Measurements from ENCODE around the gene CALU.

Gene CALU

GRCh38 chr7:128727239-128727638, 11.9 kb upstream of the CALU start:
- no peak overlapping the region for H4K91ac ChIP-seq (ENCODE audit: low read length)
- 97% methylated on average over 4 of the region's 4 CpGs for WGBS
- H3K27ac ChIP-seq (ENCODE audit: low read length, poor library complexity, severe bottlenecking) = no peak overlapping the region
- no peak overlapping the region for H2AFZ ChIP-seq (ENCODE audit: low read depth, low read length)
- H3K4me1 ChIP-seq (ENCODE audit: control insufficient read depth, insufficient read depth, low read depth, low read length) = no peaks in the 10 kb centered on the region
- no peak overlapping the region for H3K4me2 ChIP-seq (ENCODE audit: low read length, poor library complexity, severe bottlenecking)
- H3K14ac ChIP-seq (ENCODE audit: low read length in 2 of 2) = no peak overlapping the region
- H4K8ac ChIP-seq (ENCODE audit: low read length) = no peak overlapping the region
- no peak overlapping the region for H2BK15ac ChIP-seq (ENCODE audit: low read depth, poor library complexity, severe bottlenecking)
- no peaks in the 10 kb centered on the region for H3K9me3 ChIP-seq (ENCODE audit: control insufficient read depth, low read length)
- no peak overlapping the region for H3K4ac ChIP-seq (ENCODE audit: low read depth in 1 of 2, low read length in 2 of 2)
- H2BK5ac ChIP-seq (ENCODE audit: low read depth, low read length, poor library complexity, severe bottlenecking) = no peak overlapping the region
- no peaks in the 10 kb centered on the region for H3K36me3 ChIP-seq (ENCODE audit: control insufficient read depth in 1 of 2, insufficient read depth in 2 of 2, low read depth in 1 of 2, low read length in 2 of 2)
- H3K79me1 ChIP-seq (replicated peaks; ENCODE audit: low read length, poor library complexity, severe bottlenecking) = no peaks in the 10 kb centered on the region
- H2BK12ac ChIP-seq (ENCODE audit: low read length in 2 of 2) = no peak overlapping the region
- no peak for DNase-seq
- H3K9ac ChIP-seq (ENCODE audit: low read length) = no peak overlapping the region
- H3K23ac ChIP-seq (ENCODE audit: low read length in 2 of 2) = no peak overlapping the region
- no peak overlapping the region for H3K18ac ChIP-seq (ENCODE audit: low read depth in 1 of 2, low read length in 2 of 2)
- H2AK5ac ChIP-seq (ENCODE audit: low read length, severe bottlenecking) = no peak overlapping the region
- H2BK120ac ChIP-seq (ENCODE audit: low read depth, low read length) = no peak overlapping the region
- peaks cover 0 to 4% of the 10 kb centered on the region in 2 experiments for H3K27me3 ChIP-seq (ENCODE audit: control insufficient read depth in 1 of 2, insufficient read depth in 1 of 2, low read length in 2 of 2)
- H3K4me3 ChIP-seq (ENCODE audit: insufficient read depth in 1 of 2, low read depth in 1 of 2, low read length in 2 of 2) = no peak overlapping the region

- no peak overlapping the region for H3K4ac ChIP-seq (ENCODE audit: low read depth in 1 of 2, low read length in 2 of 2)
- no peaks in the 10 kb centered on the region for H3K9me3 ChIP-seq (ENCODE audit: control insufficient read depth, low read length)
- peak; percentile 33 for DNase-seq
- no peak overlapping the region for H2BK120ac ChIP-seq (ENCODE audit: low read depth, low read length)
- no peak overlapping the region for H2AK5ac ChIP-seq (ENCODE audit: low read length, severe bottlenecking)
- H2BK5ac ChIP-seq (ENCODE audit: low read depth, low read length, poor library complexity, severe bottlenecking) = no peak overlapping the region
- no peak overlapping the region for H3K9ac ChIP-seq (ENCODE audit: low read length)
- H4K91ac ChIP-seq (ENCODE audit: low read length) = no peak overlapping the region
- H3K18ac ChIP-seq (ENCODE audit: low read depth in 1 of 2, low read length in 2 of 2) = no peak overlapping the region
- 88% methylated on average over 1 of the region's 2 CpGs for WGBS
- H2AFZ ChIP-seq (ENCODE audit: low read depth, low read length) = no peak overlapping the region
- no peak overlapping the region for H4K8ac ChIP-seq (ENCODE audit: low read length)
- no peaks in the 10 kb centered on the region for H3K79me1 ChIP-seq (replicated peaks; ENCODE audit: low read length, poor library complexity, severe bottlenecking)
- no peak overlapping the region for H2BK15ac ChIP-seq (ENCODE audit: low read depth, poor library complexity, severe bottlenecking)
- H3K27ac ChIP-seq (ENCODE audit: low read length, poor library complexity, severe bottlenecking) = no peak overlapping the region
- no peak overlapping the region for H3K14ac ChIP-seq (ENCODE audit: low read length in 2 of 2)
- no peak overlapping the region for H2BK12ac ChIP-seq (ENCODE audit: low read length in 2 of 2)
- no peaks in the 10 kb centered on the region for H3K36me3 ChIP-seq (ENCODE audit: control insufficient read depth in 1 of 2, insufficient read depth in 2 of 2, low read depth in 1 of 2, low read length in 2 of 2)
- H3K4me2 ChIP-seq (ENCODE audit: low read length, poor library complexity, severe bottlenecking) = no peak overlapping the region
- peaks cover 0 to 13% of the 10 kb centered on the region in 2 experiments for H3K27me3 ChIP-seq (ENCODE audit: control insufficient read depth in 1 of 2, insufficient read depth in 1 of 2, low read length in 2 of 2)
- H3K4me3 ChIP-seq (ENCODE audit: insufficient read depth in 1 of 2, low read depth in 1 of 2, low read length in 2 of 2) = no peak overlapping the region
- H3K23ac ChIP-seq (ENCODE audit: low read length in 2 of 2) = no peak overlapping the region
- no peaks in the 10 kb centered on the region for H3K4me1 ChIP-seq (ENCODE audit: control insufficient read depth, insufficient read depth, low read depth, low read length)
Measured at GRCh38 chr7:128728598-128728997, 10.6 kb upstream of the CALU start.

DNA sequence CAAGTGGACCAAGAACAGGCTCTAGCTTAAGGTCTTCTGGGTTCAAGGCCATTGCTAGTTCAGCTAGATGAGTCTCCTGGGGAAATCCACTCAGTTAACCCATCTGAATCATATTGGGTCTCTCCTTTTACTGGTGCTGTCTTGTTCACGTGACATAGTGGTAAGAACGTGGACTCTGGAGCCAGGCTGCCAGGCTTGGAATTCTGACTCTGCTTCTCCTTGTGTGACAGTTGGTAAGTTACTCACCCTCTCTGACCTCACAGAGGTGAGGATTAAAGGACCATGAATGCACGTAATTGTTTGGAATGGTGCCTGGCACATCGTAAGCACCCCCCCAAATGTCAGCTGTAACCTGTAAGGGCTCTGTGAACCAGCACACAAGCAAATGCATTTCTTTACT, 9.7 kb upstream of the CALU start:
- H3K4ac ChIP-seq (ENCODE audit: low read depth in 1 of 2, low read length in 2 of 2) = no peak overlapping the region
- H3K4me1 ChIP-seq (ENCODE audit: control insufficient read depth, insufficient read depth, low read depth, low read length) = no peaks in the 10 kb centered on the region
- no peak overlapping the region for H3K4me3 ChIP-seq (ENCODE audit: insufficient read depth in 1 of 2, low read depth in 1 of 2, low read length in 2 of 2)
- peaks cover 0 to 15% of the 10 kb centered on the region in 2 experiments for H3K27me3 ChIP-seq (ENCODE audit: control insufficient read depth in 1 of 2, insufficient read depth in 1 of 2, low read length in 2 of 2)
- no peak overlapping the region for H3K18ac ChIP-seq (ENCODE audit: low read depth in 1 of 2, low read length in 2 of 2)
- no peak for DNase-seq
- H3K36me3 ChIP-seq (ENCODE audit: control insufficient read depth in 1 of 2, insufficient read depth in 2 of 2, low read depth in 1 of 2, low read length in 2 of 2) = no peaks in the 10 kb centered on the region
- no peaks in the 10 kb centered on the region for H3K79me1 ChIP-seq (replicated peaks; ENCODE audit: low read length, poor library complexity, severe bottlenecking)
- no peak overlapping the region for H3K9ac ChIP-seq (ENCODE audit: low read length)
- WGBS = 98% methylated on average over 4 of the region's 4 CpGs
- no peak overlapping the region for H2BK15ac ChIP-seq (ENCODE audit: low read depth, poor library complexity, severe bottlenecking)
- no peak overlapping the region for H2BK120ac ChIP-seq (ENCODE audit: low read depth, low read length)
- H3K4me2 ChIP-seq (ENCODE audit: low read length, poor library complexity, severe bottlenecking) = no peak overlapping the region
- H3K23ac ChIP-seq (ENCODE audit: low read length in 2 of 2) = no peak overlapping the region
- no peak overlapping the region for H3K14ac ChIP-seq (ENCODE audit: low read length in 2 of 2)
- no peak overlapping the region for H2AFZ ChIP-seq (ENCODE audit: low read depth, low read length)
- no peak overlapping the region for H2AK5ac ChIP-seq (ENCODE audit: low read length, severe bottlenecking)
- H4K91ac ChIP-seq (ENCODE audit: low read length) = no peak overlapping the region
- H3K9me3 ChIP-seq (ENCODE audit: control insufficient read depth, low read length) = no peaks in the 10 kb centered on the region
- H2BK5ac ChIP-seq (ENCODE audit: low read depth, low read length, poor library complexity, severe bottlenecking) = no peak overlapping the region
- H4K8ac ChIP-seq (ENCODE audit: low read length) = no peak overlapping the region
- H3K27ac ChIP-seq (ENCODE audit: low read length, poor library complexity, severe bottlenecking) = no peak overlapping the region
- no peak overlapping the region for H2BK12ac ChIP-seq (ENCODE audit: low read length in 2 of 2)

DNA sequence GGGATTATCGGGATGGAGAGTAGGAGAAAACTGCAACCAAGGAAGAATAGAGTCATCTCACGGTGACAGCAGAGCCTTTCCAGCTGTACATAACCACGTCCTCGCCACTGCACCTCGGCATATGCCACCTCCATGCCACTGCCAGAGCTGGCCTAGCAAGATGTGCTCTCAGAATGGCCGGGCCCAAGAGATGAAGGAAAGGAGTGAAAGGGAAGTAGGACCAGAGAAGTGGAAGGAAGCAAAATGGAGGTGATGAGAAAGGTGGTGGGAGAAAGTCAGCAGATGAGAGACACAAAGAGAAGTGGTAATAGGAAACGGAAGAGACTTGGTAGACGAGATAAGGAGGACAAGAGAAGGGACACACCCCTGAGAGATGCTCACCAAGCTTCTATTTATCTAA, 8.0 kb upstream of the CALU start:
- H3K9ac ChIP-seq (ENCODE audit: low read length) = no peak overlapping the region
- H4K91ac ChIP-seq (ENCODE audit: low read length) = no peak overlapping the region
- no peak overlapping the region for H3K4me2 ChIP-seq (ENCODE audit: low read length, poor library complexity, severe bottlenecking)
- H3K18ac ChIP-seq (ENCODE audit: low read depth in 1 of 2, low read length in 2 of 2) = no peak overlapping the region
- H4K8ac ChIP-seq (ENCODE audit: low read length) = no peak overlapping the region
- H3K23ac ChIP-seq (ENCODE audit: low read length in 2 of 2) = no peak overlapping the region
- no peak overlapping the region for H3K14ac ChIP-seq (ENCODE audit: low read length in 2 of 2)
- no peaks in the 10 kb centered on the region for H3K36me3 ChIP-seq (ENCODE audit: control insufficient read depth in 1 of 2, insufficient read depth in 2 of 2, low read depth in 1 of 2, low read length in 2 of 2)
- no peaks in the 10 kb centered on the region for H3K9me3 ChIP-seq (ENCODE audit: control insufficient read depth, low read length)
- no peak overlapping the region for H3K27ac ChIP-seq (ENCODE audit: low read length, poor library complexity, severe bottlenecking)
- no peak overlapping the region for H3K4ac ChIP-seq (ENCODE audit: low read depth in 1 of 2, low read length in 2 of 2)
- H3K79me1 ChIP-seq (replicated peaks; ENCODE audit: low read length, poor library complexity, severe bottlenecking) = no peaks in the 10 kb centered on the region
- H3K4me1 ChIP-seq (ENCODE audit: control insufficient read depth, insufficient read depth, low read depth, low read length) = no peaks in the 10 kb centered on the region
- DNase-seq = no peak
- peaks cover 0 to 11% of the 10 kb centered on the region in 2 experiments for H3K27me3 ChIP-seq (ENCODE audit: control insufficient read depth in 1 of 2, insufficient read depth in 1 of 2, low read length in 2 of 2)
- no peak overlapping the region for H3K4me3 ChIP-seq (ENCODE audit: insufficient read depth in 1 of 2, low read depth in 1 of 2, low read length in 2 of 2)
- no peak overlapping the region for H2AK5ac ChIP-seq (ENCODE audit: low read length, severe bottlenecking)
- H2AFZ ChIP-seq (ENCODE audit: low read depth, low read length) = no peak overlapping the region
- no peak overlapping the region for H2BK120ac ChIP-seq (ENCODE audit: low read depth, low read length)
- 97% methylated on average over 6 of the region's 8 CpGs for WGBS
- no peak overlapping the region for H2BK12ac ChIP-seq (ENCODE audit: low read length in 2 of 2)
- no peak overlapping the region for H2BK5ac ChIP-seq (ENCODE audit: low read depth, low read length, poor library complexity, severe bottlenecking)
- H2BK15ac ChIP-seq (ENCODE audit: low read depth, poor library complexity, severe bottlenecking) = no peak overlapping the region

All from mesenchymal stem cell (in vitro differentiated cells and primary cell).